NOMO-1 treated with dmso at 0.1 percent for 144 hours (cell line): Measurements from ENCODE around the gene HECW1.
"Not testable (repeated sequence)": the region's sequence is repeated elsewhere in the genome, so short reads cannot be mapped to it uniquely, and the experiment has no call there.

Source experiments
- DNase-seq: peaks from one replicate; lab custom pipeline; 2025; ENCODE audit not compliant: unreplicated experiment; lab: John Stamatoyannopoulos, UW

The HECW1 gene

DNA sequence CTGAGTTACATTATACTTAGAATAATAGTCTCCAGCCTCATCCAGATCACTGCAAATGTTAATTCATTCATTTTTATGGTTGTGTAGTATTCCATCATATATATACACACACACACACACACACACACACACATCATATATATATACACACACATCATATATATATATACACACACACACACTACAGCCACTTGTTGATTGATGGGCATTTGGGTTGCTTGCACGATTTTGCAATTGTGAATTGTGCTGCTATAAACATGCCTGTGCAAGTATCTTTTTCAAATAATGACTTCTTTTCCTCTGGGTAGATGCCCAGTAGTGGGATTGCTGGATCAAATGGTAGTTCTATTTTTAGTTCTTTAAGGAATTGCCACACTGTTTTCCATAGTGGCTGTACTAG, 233.2 kb downstream of the HECW1 start:
- not testable (repeated sequence) for DNase-seq

DNA sequence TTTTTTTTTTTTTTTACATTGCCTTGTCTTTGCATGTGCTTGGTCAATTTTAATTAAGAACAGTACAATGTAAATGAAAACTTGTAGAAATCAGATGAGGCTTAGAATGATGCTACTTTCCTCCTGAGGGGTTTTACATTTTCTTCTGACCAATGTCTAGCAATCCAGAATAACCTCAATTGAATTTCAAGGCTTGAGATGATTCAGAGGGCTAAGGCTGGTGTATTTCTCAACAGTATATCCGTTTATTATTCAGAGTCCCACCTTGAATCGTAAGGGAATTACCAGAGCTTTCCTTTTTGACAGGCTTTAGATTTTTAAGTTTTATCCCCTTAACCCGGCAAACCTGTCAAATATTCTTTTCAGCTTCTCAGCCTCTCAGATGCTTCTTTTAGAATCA, 239.2 kb downstream of the HECW1 start:
- no peak for DNase-seq

DNA sequence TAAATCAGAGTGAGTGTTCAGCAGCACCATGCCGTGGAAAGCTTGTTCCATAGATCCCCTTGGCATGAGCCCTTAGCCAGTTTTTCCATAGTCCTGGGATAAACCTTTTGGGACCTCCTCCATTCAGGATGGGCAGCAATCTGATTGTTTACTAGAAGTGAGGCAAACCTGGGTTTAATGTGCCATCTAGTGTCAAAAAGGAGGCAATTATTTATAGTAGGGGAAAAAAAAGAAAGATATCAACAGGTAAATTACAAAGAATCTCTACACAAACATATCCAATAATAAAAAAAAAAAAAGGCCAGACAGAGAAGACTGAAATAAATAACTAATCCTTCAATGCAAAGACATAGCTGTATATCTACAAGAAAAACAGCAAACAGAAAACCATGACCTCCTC, 241.5 kb downstream of the HECW1 start:
- DNase-seq, result no peak

DNA sequence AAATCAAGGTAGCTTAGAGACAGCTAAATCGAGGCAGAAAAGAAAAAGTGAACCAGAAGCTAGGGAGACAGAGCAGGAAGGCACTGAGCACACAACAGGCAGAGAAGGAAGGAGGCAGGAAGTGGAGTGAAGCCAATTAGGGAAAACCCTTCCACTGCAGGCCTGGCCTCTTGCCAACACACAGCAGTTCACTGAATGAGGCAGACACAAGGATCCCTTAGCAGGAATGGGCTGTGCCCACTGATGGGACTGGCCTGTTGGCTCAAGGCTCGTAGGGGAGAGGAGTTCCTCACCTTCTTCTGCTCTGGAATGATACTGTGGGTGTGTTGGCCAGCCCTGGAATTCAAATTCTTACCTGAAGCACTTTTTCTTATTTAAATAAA, 250.2 kb downstream of the HECW1 start:
- DNase-seq, result no peak

GRCh38 chr7:43363035-43363791, 250.8 kb downstream of the HECW1 start:
- no peak for DNase-seq

DNA sequence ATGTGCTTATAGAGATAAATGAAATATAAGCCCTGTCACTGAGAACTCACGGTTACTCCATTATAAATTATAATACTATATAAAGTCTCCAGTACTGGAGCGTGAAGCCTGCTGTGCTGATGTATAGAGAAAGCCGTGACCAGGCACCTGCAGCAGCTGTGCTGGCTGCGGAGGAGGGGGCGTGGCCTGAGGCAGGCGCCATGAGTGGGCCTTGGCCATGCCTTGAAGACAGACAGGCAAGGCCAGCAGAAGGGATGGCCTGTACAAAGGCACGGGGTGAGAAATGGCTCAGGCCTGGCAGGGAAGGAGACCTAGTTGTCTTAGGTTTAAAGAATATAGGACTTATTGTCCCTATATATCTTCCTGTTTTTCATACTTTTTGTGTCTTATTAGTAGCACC, 251.9 kb downstream of the HECW1 start:
- no peak for DNase-seq

GRCh38 chr7:43372676-43373355, 260.4 kb downstream of the HECW1 start:
- no peak for DNase-seq

DNA sequence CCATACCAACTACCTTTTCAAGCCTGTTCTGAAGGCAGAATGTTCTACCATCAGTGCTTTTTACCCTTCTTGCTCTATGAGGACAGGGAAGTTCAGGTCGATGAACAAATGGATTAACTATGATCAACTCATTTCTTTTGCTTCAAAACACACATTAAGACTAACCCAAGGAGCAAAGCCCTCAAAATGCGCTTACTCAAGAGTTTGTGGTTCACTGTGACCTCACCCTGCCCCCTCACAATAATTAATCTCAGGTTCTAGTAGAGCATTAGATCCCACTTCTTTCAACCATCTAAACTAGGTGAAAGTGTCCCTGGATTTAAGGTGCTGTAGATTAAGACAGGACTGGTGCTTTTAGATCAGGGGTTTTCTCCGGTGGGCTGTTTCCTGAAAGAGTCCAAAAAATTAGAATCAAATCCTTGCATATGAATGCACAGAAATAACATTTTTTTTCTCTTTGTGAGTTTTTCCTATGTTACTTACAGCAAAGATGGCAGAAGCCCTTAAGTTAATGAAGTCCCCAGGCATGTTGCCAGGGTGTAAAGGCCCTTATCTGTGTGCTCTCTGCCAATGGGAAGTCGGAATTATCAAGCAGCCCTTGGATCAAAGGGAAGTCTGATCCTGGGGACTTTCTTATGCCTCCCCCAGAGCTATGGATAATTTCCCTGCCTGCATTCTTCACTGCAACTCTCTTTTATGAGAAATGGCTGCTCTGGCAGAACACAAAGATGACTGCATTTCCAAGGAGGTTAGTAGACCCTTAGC, 264.9 kb downstream of the HECW1 start:
- no peak for DNase-seq

- no peak for DNase-seq
Measured at GRCh38 chr7:43379210-43379609, 266.8 kb downstream of the HECW1 start.

DNA sequence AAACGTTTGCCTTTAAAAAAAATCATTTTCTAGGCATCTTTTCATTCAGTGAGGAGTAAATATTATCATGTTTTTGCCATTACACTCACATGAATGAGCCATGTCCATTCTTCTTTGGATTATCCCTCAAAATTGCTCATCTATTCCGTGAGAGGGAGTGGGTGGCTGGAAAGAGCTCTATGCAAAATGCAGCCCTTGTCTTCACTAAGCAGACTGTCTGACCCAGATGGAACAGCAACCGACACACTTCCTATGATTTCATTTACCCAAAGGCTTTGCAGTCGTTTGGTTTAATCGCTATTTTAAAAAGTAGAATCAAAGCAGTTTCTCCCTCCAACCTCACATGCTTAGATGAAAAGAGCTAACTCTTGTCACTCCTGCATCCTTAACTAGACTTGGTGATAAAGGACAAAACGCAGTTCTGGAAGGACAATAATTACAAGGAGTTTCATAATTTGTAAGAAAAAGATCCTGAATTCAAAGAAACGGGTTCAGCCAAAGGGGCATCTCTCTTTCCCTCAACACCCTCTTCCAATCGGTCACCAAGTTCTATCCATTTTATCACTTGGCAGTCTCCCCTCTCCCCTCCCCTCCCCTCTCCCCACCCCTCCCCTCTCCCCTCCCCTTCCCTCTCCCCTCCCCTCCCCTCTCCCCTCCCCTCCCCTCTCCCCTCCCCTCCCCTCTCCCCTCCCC, 272.3 kb downstream of the HECW1 start:
- DNase-seq, result no peak

GRCh38 chr7:43385309-43385680, 272.8 kb downstream of the HECW1 start:
- DNase-seq, result no peak

GRCh38 chr7:43385856-43386255, 273.4 kb downstream of the HECW1 start:
- DNase-seq, result no peak

GRCh38 chr7:43387932-43388331, 275.5 kb downstream of the HECW1 start:
- DNase-seq, result no peak

DNA sequence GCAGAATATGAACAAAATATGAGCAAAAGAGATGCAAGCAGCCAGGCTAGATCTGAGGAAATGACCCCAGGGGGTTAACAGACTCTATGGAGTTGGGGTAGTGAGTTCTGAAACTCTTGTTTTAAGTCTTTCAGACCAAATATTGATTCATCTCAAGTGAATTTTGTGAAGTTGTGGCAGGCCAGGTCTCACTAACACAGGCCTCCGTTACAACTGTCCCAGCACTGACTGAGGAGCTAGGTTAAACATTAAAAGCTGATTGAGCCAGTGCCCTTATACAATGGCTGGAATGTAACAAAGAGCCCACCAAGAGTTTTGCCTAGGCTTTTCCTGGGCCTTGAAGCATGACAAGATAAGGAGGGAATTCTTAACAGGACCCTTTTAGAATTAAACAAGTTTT, 278.1 kb downstream of the HECW1 start:
- DNase-seq, result no peak

DNA sequence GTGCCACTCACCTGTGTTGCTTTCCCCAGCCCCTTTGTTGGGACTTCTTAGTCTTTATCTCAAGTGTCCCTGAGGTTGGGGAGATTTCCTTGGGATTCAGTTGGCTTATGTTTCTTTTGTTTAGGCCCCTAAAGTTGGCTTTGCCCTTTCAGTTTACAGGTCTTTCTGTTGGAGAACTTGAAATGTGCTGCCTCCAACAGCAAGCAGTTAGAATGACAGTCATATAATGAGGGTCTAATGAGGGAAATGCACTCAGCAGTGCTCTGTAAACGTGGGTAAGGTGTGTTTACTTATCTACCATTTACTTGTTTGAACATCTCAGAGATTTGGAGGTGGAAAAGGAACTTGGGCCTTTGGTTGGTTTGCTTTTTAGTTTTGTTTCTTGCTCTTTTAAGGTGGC, 279.1 kb downstream of the HECW1 start:
- no peak for DNase-seq

GRCh38 chr7:43392638-43393330, 280.3 kb downstream of the HECW1 start:
- DNase-seq, result no peak

DNA sequence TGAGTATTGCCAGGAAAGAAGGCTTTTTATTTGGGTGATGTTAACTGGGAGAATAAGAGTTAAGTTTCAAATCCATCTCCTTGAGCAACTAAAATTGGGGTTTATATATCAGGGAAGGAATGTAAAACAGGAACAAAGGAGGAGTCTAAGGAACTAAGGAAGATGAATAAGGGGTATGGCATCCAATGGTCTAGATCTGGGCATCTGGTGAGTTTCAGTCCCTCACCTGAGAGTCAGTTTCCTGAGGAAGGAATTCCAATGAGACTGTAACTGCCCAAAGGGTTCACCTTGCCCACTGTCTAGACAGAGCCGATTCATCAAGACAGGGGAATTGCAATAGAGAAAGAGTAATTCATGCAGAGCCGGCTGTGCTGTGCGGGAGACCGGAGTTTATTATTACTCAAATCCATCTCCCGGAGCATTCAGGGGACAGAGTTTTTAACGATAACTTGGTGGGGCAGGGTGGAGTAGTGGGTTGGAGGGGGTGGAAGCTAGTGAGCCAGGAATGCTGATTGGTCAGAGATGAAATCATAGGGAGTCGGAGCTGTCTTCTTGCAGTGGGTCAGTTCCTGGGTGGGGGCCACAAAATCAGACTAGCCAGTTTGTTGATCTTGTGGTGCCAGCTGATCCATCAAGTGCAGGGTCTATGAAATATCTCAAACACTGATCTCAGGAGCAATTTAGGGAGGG, 282.1 kb downstream of the HECW1 start:
- no peak for DNase-seq

- DNase-seq, result no peak
Measured at GRCh38 chr7:43395351-43395750, 282.9 kb downstream of the HECW1 start.

GRCh38 chr7:43396187-43396740, 283.8 kb downstream of the HECW1 start:
- no peak for DNase-seq

DNA sequence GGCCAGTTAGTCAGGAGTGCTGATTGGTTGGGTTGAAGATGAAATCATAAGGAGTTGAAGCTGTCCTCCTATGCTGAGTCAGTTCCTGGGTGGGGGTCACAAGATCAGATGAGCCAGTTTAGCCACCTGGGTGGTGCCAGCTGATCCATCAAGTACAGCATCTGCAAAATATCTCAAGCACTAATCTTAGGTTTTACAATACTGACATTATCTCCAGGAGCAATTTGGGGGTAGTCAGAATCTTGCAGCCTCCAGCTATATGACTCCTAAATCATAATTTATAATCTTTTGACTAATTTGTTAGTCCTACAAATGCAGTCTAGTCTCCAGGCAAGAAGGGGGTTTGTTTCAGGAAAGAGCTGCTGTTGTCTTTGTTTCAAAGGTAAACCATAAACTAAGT, 286.4 kb downstream of the HECW1 start:
- no peak for DNase-seq
